Heart right ventricle (tissue), 16 donors: ENCODE results near the gene DAB1. TPM values are rescaled to one million over a fixed set of nuclear protein-coding genes. Genes with fewer than 3 reads are reported as not detected.
A peak's percentile ranks its signal among the peaks of the same experiment; 100 is the strongest.

ENCODE experiments used
- ATAC-seq, 8 donors: fragments of 200-7000 bp; cut with Tn5 transposase; one replicate each; pipeline ENCODE4 v1.9.1; 2020; ENCODE audit warnings: mild to moderate bottlenecking in 8 of 8, moderate library complexity in 8 of 8, moderate number of reproducible peaks in 1 of 8
- DNase-seq, 2 donors: peaks; one replicate each; pipeline ENCODE4 v3.0.0-alpha.2; 2020
- H3K27ac ChIP-seq, 10 donors: fragments of 200-600 bp; sonication (generic) in 2 of 10; one replicate each; pipeline versions ENCODE4 v1.5.0 to v1.8.0; 2020 to 2022; ENCODE audit warnings: mild to moderate bottlenecking in 3 of 10
- H3K27me3 ChIP-seq, 7 donors: fragments of 200-600 bp; one replicate each; pipeline ENCODE4 v1.8.0; 2021 to 2022; ENCODE audit warnings: mild to moderate bottlenecking in 2 of 7
- H3K36me3 ChIP-seq, 9 donors: fragments of 200-600 bp; sonication (generic) in 1 of 9; one replicate each; pipeline versions ENCODE4 v1.5.0 to v1.8.0; 2020 to 2022; ENCODE audit warnings: mild to moderate bottlenecking in 2 of 9
- H3K4me1 ChIP-seq, 9 donors: fragments of 200-600 bp; sonication (generic) in 1 of 9; one replicate each; pipeline versions ENCODE4 v1.5.0 to v1.8.0; 2020 to 2022; ENCODE audit warnings: mild to moderate bottlenecking in 4 of 9
- H3K4me3 ChIP-seq, 10 donors: fragments of 200-600 bp; sonication (generic) in 2 of 10; one replicate each; pipeline versions ENCODE4 v1.5.0 to v1.8.0; 2020 to 2022; ENCODE audit warnings: mild to moderate bottlenecking in 7 of 10, moderate library complexity in 2 of 10
- H3K9me3 ChIP-seq, 11 donors: fragments of 200-600 bp in 10 of 11; sonication (generic) in 2 of 11; one replicate each; pipeline versions ENCODE4 v1.5.0 to v1.8.0; 2013 to 2022; ENCODE audit warnings: mild to moderate bottlenecking in 2 of 11, control low read depth in 1 of 11, moderate library complexity in 1 of 11
- WGBS, 2 donors: extraction: QIAGEN DNeasy Blood & Tissue Kit; methylation state at CpG; one replicate each; pipeline ENCODE4 v1.1.7; 2013; ENCODE audit warnings: inconsistent platforms in 1 of 2; 5-methylcytosine and 5-hydroxymethylcytosine counted together
- intact Hi-C, 10 donors: fragments of 100-400 bp; cut with DNase I; formaldehyde crosslinking; loops; one replicate each; pipeline versions ENCODE4 v1.11.1 to v1.14.2; 2022
- polyA plus RNA-seq, 2 donors: library from polyadenylated mRNA; stranded (reverse); fragments of 200-250 nt; gene quantifications; one replicate each; pipeline ENCODE4 v1.2.3, GENCODE V29; 2013
- total RNA-seq, 10 donors: library from RNA; stranded (reverse); fragmentation: NEBNext Ultra II Directional in 3 of 10; extraction: Animal tissue kit (Norgen Biotek cat#: 25700) in 3 of 10; gene quantifications; one replicate each; pipeline versions ENCODE4 v1.2.1 to v1.2.4, GENCODE V29; 2021 to 2023
- TF ChIP-seq, protein P1 (sequence below), 9 donors: fragments of 200-600 bp; sonication (generic) in 2 of 9; IDR thresholded peaks; one replicate each; pipeline versions ENCODE4 v1.5.0 to v1.8.0; 2021 to 2022; ENCODE audit warnings: antibody characterized with exemption in 9 of 9, mild to moderate bottlenecking in 5 of 9, moderate library complexity in 1 of 9
- donor health status: Arrhythmogenic right ventricular cardiomyopathy.
- donor health status: ischemic (EF 13 %, LVEDD 7.1; RV severe dilation, severe dysfunction).
- donor health status: healthy with polysubstance abuse.
- donor health status: DM: no; HTN: yes; CAD: no.
- donor health status: DM: no; HTN: no; CAD: no.
- donor health status: ischemic (EF 25% LVEDD 6.9; RV normal size, moderate dysfunction).
- donor health status: ischemic (EF 25% LVEDD 5.7; RV mildly dilated, moderate dysfunction).
- donor health status: healthy.
- donor health status: DM: yes; HTN: yes; CAD: no.
- donor health status: Ischemic cardiomyopathy.
- donor health status: ischemic (EF 35%, LVEDD 5.7; RV mildly dilated, moderate dysfunction).
- donor health status: nonischemic (EF 11% LVEDD 7.7; RV severe dilation, severe dysfunction).
- donor health status: DM: yes; HTN: yes; CAD: no.
- donor health status: PGD.
- donor health status: ischemic (EF 29% LVEDD 5.4; RV normal size, mild dysfunction).
- donor health status: nonischemic (EF 23%, LVEDD 6.1; RV moderate dilation, normal function).

The DAB1 gene
- total and polyA plus RNA-seq, 12 donors, result 0.16 to 25.5 (median 8.1) TPM

- Histone ChIP-seq H3K4me1 (peaks cover 0 to 29% (median 6%) of the 10 kb centered on the region in 9 donors), H3K27ac (no peak overlapping the region), H3K36me3 (no peaks in the 10 kb centered on the region), H3K9me3 (no peaks in the 10 kb centered on the region), H3K4me3 (no peak overlapping the region), H3K27me3 (no peaks in the 10 kb centered on the region)
- intact Hi-C loops, result loop anchor here in 2 of 10 donors (2.0 to 10.0 kb wide), 2 partner anchors 72 to 230 kb away; no protein-coding TSS in a partner anchor
- DNase-seq (no peak), ATAC-seq (no peak)
- TF ChIP-seq, protein P1, sequence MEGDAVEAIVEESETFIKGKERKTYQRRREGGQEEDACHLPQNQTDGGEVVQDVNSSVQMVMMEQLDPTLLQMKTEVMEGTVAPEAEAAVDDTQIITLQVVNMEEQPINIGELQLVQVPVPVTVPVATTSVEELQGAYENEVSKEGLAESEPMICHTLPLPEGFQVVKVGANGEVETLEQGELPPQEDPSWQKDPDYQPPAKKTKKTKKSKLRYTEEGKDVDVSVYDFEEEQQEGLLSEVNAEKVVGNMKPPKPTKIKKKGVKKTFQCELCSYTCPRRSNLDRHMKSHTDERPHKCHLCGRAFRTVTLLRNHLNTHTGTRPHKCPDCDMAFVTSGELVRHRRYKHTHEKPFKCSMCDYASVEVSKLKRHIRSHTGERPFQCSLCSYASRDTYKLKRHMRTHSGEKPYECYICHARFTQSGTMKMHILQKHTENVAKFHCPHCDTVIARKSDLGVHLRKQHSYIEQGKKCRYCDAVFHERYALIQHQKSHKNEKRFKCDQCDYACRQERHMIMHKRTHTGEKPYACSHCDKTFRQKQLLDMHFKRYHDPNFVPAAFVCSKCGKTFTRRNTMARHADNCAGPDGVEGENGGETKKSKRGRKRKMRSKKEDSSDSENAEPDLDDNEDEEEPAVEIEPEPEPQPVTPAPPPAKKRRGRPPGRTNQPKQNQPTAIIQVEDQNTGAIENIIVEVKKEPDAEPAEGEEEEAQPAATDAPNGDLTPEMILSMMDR (IDR thresholded peaks at IDR 0.05), result no peak
- 90 to 91% methylated on average over 7 of the region's 7 CpGs for WGBS, 2 donors
Observed at GRCh38 chr1:57064379-57065140, 359.3 kb downstream of the DAB1 start.

GRCh38 chr1:57063406-57064125, 360.3 kb downstream of the DAB1 start:
- Histone ChIP-seq H3K4me1 (peaks cover 0 to 29% (median 6%) of the 10 kb centered on the region in 9 donors), H3K36me3 (no peaks in the 10 kb centered on the region), H3K27ac (no peak overlapping the region), H3K4me3 (no peak overlapping the region), H3K27me3 (no peaks in the 10 kb centered on the region), H3K9me3 (no peaks in the 10 kb centered on the region)
- ATAC-seq, result no peak
- WGBS, 2 donors, result 90% methylated on average over 6 of the region's 6 CpGs
- intact Hi-C loops, result loop anchor here in 2 of 10 donors (2.0 to 10.0 kb wide), 2 partner anchors 71 to 229 kb away; no protein-coding TSS in a partner anchor
- no peak for DNase-seq
- TF ChIP-seq, protein P1 (IDR thresholded peaks at IDR 0.05), result no peak

DNA sequence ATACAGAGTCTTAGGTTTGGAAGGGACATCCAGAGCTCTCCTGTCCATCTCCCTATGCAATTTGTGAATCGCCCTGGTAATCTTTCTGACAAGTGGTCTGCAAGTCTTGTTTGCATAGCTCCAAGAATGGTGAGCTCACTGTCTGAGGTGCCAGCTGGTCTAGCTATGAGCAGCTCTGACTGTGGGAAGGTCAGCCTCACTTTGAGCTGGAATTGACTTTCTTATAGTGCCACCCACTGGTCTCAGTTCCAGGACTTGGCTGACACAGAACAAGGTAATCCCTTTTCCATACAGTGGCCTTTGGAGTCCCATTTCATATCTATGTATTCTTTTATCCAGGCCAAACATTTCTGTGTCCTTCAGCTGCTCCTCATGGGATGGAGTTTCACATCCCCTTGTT, 362.5 kb downstream of the DAB1 start:
- H3K9me3 ChIP-seq, result no peaks in the 10 kb centered on the region
- intact Hi-C loops, result loop anchor here in 1 of 10 donors (10.0 kb wide), 1 partner anchor 227 kb away; no protein-coding TSS in a partner anchor
- TF ChIP-seq, protein P1 (IDR thresholded peaks at IDR 0.05), result peak in 2 of 9 donors; percentile 31 to 32
- peaks cover 0 to 14% (median 0%) of the 10 kb centered on the region in 9 donors for H3K4me1 ChIP-seq
- H3K27me3 ChIP-seq, result no peaks in the 10 kb centered on the region
- DNase-seq (peak in 1 of 2 donors; percentile 19), ATAC-seq (peak in 6 of 8 donors; percentile 57 to 81 (median 66))
- 31 to 37% methylated on average over 1 of the region's 1 CpG for WGBS, 2 donors
- no peak overlapping the region for H3K27ac ChIP-seq
- H3K4me3 ChIP-seq, result no peak overlapping the region
- no peaks in the 10 kb centered on the region for H3K36me3 ChIP-seq

DNA sequence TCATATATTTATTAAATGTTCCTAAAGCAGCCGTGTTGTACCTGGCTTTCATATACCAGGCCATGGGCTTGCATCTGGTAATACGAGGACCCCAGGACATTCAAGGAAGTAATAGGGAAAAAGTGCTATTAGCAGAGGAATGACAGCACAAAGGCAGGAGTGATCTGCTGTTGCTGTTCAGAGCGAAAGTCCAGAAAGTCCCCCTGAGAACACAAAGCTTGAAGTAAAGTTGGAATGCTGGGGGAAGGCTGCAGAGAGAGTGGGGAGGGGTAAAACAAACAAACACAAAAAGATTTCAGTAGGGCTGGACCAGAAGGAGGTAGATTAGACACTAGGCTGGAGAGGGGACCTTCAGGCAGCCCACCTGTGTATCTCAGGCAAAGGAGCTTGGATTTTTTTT, 363.4 kb downstream of the DAB1 start:
- Histone ChIP-seq H3K27ac (no peak overlapping the region), H3K4me3 (no peak overlapping the region), H3K9me3 (no peaks in the 10 kb centered on the region), H3K27me3 (no peaks in the 10 kb centered on the region), H3K36me3 (no peaks in the 10 kb centered on the region), H3K4me1 (peaks cover 0 to 14% (median 0%) of the 10 kb centered on the region in 9 donors)
- intact Hi-C loops, result loop anchor here in 1 of 10 donors (10.0 kb wide), 1 partner anchor 226 kb away; no protein-coding TSS in a partner anchor
- no peak for DNase-seq
- no peak for ATAC-seq
- 82 to 84% methylated on average over 3 of the region's 3 CpGs for WGBS, 2 donors
- TF ChIP-seq, protein P1 (IDR thresholded peaks at IDR 0.05), result no peak
